ENCODE results near the gene EREG. TPM values are rescaled to one million over a fixed set of nuclear protein-coding genes. Genes with fewer than 3 reads are reported as not detected.

EREG gene
- total and polyA plus RNA-seq, 2 of the 8 experiments (the other 6 are each of a cell fraction or from before 2014, with no cell fraction given), result not detected

- TF ChIP-seq RAD21 (IDR thresholded peaks at IDR 0.05 in 1 of 2, conservative IDR thresholded peaks at IDR 0.05 in 1 of 2; ENCODE audit: low read depth in 2 of 2, low read length in 2 of 2) (no peak), TEAD4 (IDR thresholded peaks at IDR 0.05; ENCODE audit: low read depth, low read length) (no peak), JUND (IDR thresholded peaks at IDR 0.05; ENCODE audit: low read length) (no peak), CTCF (IDR thresholded peaks at IDR 0.05; ENCODE audit: control extremely low read depth in 1 of 3, insufficient read depth in 1 of 3, low read depth in 1 of 3, low read length in 3 of 3) (no peak), POU5F1 (IDR thresholded peaks at IDR 0.05; ENCODE audit: low read depth, low read length) (no peak)
Observed at GRCh38 chr4:74386159-74386558, 21.2 kb downstream of the EREG start (continued).
